HEK293 (cell line): ENCODE measurements around the gene MCM10.

ENCODE experiments used
- CTCF ChIA-PET: fragments of 350-600 bp; formaldehyde crosslinking; extraction: SDS; loops from one replicate; lab custom pipeline; 2021; ENCODE audit warnings: antibody characterized with exemption; lab: Yijun Ruan, JAX
- POLR2A ChIA-PET: fragments of 300-600 bp; formaldehyde crosslinking; extraction: SDS; loops from one replicate; lab custom pipeline; 2020; ENCODE audit warnings: antibody characterized with exemption, inconsistent platforms; lab: Yijun Ruan, JAX
- H3K27ac ChIP-seq: fragments of 200-500 bp; sonication (Bioruptor generic); 2 replicates; pipeline ENCODE4 v1.5.1; 2014; ENCODE audit warnings: low read depth, low read length, control low read depth, inconsistent platforms; ENCODE audit errors: extremely low read depth
- H3K36me3 ChIP-seq, 2 experiments: fragments of 200-500 bp in 1 of 2; sonication (Bioruptor generic) in 1 of 2; 1 replicate in 1 of 2; 2 replicates in 1 of 2; pipeline ENCODE4 v1.5.1; 2014 to 2017; ENCODE audit warnings: inconsistent platforms in 2 of 2, low read length in 2 of 2; ENCODE audit not compliant: control insufficient read depth in 2 of 2, insufficient read depth in 1 of 2
- H3K4me1 ChIP-seq: fragments of 200-500 bp; sonication (Bioruptor generic); 2 replicates; pipeline ENCODE4 v1.5.1; 2014; ENCODE audit warnings: mild to moderate bottlenecking, low read length, inconsistent platforms; ENCODE audit not compliant: control insufficient read depth, insufficient read depth
- H3K4me3 ChIP-seq: 2 replicates; pipeline ENCODE4 v1.5.1; 2011; ENCODE audit warnings: low read depth, mild to moderate bottlenecking, control low read depth, low read length, moderate library complexity
- H3K9me3 ChIP-seq: fragments of 200-500 bp; sonication (Bioruptor generic); 2 replicates; pipeline ENCODE4 v1.5.1; 2014; ENCODE audit warnings: low read depth, low read length, inconsistent platforms; ENCODE audit not compliant: control insufficient read depth, insufficient read depth
- FEZF1 ChIP-seq: fragments of 450-650 bp; formaldehyde crosslinking; IDR thresholded peaks from 2 replicates; pipeline ENCODE4 v1.5.1; 2016; ENCODE audit warnings: missing biosample characterization, missing genetic modification characterization
- OSR2 ChIP-seq: fragments of 450-650 bp; formaldehyde crosslinking; IDR thresholded peaks from 2 replicates; pipeline ENCODE4 v1.5.1; 2016; ENCODE audit warnings: missing biosample characterization, missing genetic modification characterization
- SETDB1 ChIP-seq: IDR thresholded peaks from one replicate; pipeline ENCODE4 v1.6.1; 2017; ENCODE audit warnings: mild to moderate bottlenecking, low read length, moderate library complexity, mixed read lengths; ENCODE audit not compliant: insufficient read length
- ZNF146 ChIP-seq: fragments of 450-650 bp; formaldehyde crosslinking; IDR thresholded peaks from 2 replicates; pipeline ENCODE4 v1.5.1; 2016; ENCODE audit warnings: missing biosample characterization, missing genetic modification characterization
- ZNF2 ChIP-seq: fragments of 450-650 bp; formaldehyde crosslinking; IDR thresholded peaks from 2 replicates; pipeline ENCODE4 v1.5.1; 2016; ENCODE audit warnings: missing biosample characterization, missing genetic modification characterization
- ZNF248 ChIP-seq: fragments of 450-650 bp; formaldehyde crosslinking; IDR thresholded peaks from 2 replicates; pipeline ENCODE4 v1.5.1; 2017; ENCODE audit warnings: missing biosample characterization, missing genetic modification characterization
- ZNF48 ChIP-seq: fragments of 450-650 bp; formaldehyde crosslinking; IDR thresholded peaks from 2 replicates; pipeline ENCODE4 v1.5.1; 2016; ENCODE audit warnings: missing biosample characterization, missing genetic modification characterization
- ZNF549 ChIP-seq: fragments of 450-650 bp; IDR thresholded peaks from 2 replicates; pipeline ENCODE4 v1.5.1; 2018; ENCODE audit warnings: missing biosample characterization, missing genetic modification characterization, mild to moderate bottlenecking, inconsistent platforms, moderate library complexity
- ZNF600 ChIP-seq: fragments of 450-650 bp; formaldehyde crosslinking; IDR thresholded peaks from 2 replicates; pipeline ENCODE4 v1.5.1; 2016; ENCODE audit warnings: missing biosample characterization, missing genetic modification characterization
- ZNF654 ChIP-seq: fragments of 450-650 bp; formaldehyde crosslinking; IDR thresholded peaks from 2 replicates; pipeline ENCODE4 v1.5.1; 2016; ENCODE audit warnings: low read depth, missing biosample characterization, missing genetic modification characterization
- ZNF658 ChIP-seq: fragments of 450-650 bp; formaldehyde crosslinking; IDR thresholded peaks from 2 replicates; pipeline ENCODE4; 2016; ENCODE audit warnings: missing biosample characterization, missing genetic modification characterization
- TF ChIP-seq, protein P1 (sequence below): fragments of 450-650 bp; formaldehyde crosslinking; IDR thresholded peaks from 2 replicates; pipeline ENCODE4 v1.5.1; 2016; ENCODE audit warnings: missing biosample characterization, missing genetic modification characterization
- TF ChIP-seq, protein P2 (sequence below): fragments of 450-650 bp; formaldehyde crosslinking; IDR thresholded peaks from 2 replicates; pipeline ENCODE4 v1.5.1; 2016; ENCODE audit warnings: missing biosample characterization, missing genetic modification characterization
- TF ChIP-seq, protein P3 (sequence below): fragments of 450-650 bp; formaldehyde crosslinking; IDR thresholded peaks from 2 replicates; pipeline ENCODE4 v1.5.1; 2017; ENCODE audit warnings: missing biosample characterization, missing genetic modification characterization
- TF ChIP-seq, protein P4 (sequence below): fragments of 450-650 bp; formaldehyde crosslinking; IDR thresholded peaks from 2 replicates; pipeline ENCODE4 v1.5.1; 2017; ENCODE audit warnings: missing biosample characterization, missing genetic modification characterization
- TF ChIP-seq, protein P5 (sequence below): fragments of 450-650 bp; formaldehyde crosslinking; IDR thresholded peaks from 2 replicates; pipeline ENCODE4; 2016; ENCODE audit warnings: missing biosample characterization, missing genetic modification characterization
- TF ChIP-seq, protein P6 (sequence below): fragments of 450-650 bp; formaldehyde crosslinking; IDR thresholded peaks from 2 replicates; pipeline ENCODE4 v1.5.1; 2016; ENCODE audit warnings: missing biosample characterization, missing genetic modification characterization

MCM10 gene

DNA sequence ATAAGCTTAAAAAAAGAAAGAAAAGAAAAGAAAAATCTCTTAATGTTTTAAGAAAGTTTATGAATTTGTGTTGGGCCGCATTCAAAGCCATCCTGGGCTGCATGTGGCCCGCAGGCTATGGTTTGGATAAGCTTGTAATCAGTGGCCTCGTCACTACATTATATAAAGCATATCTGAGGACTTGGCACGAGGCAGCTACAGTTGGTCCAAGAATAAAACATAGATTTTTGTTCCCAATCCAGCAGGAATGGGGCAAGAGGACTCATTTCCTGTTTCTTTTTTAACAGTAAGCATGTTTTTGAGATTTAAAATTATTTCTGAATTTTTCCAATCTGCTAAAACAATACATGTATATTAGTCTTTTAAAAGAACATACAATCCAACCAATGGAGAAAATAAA, 28.6 kb downstream of the MCM10 start:
- POLR2A ChIA-PET: no interaction called here
- H3K4me1 ChIP-seq: no peaks in the 10 kb centered on the region
- H3K4me3 ChIP-seq: no peak overlapping the region
- no peaks in the 10 kb centered on the region for H3K9me3 ChIP-seq
- TF ChIP-seq, protein P1, sequence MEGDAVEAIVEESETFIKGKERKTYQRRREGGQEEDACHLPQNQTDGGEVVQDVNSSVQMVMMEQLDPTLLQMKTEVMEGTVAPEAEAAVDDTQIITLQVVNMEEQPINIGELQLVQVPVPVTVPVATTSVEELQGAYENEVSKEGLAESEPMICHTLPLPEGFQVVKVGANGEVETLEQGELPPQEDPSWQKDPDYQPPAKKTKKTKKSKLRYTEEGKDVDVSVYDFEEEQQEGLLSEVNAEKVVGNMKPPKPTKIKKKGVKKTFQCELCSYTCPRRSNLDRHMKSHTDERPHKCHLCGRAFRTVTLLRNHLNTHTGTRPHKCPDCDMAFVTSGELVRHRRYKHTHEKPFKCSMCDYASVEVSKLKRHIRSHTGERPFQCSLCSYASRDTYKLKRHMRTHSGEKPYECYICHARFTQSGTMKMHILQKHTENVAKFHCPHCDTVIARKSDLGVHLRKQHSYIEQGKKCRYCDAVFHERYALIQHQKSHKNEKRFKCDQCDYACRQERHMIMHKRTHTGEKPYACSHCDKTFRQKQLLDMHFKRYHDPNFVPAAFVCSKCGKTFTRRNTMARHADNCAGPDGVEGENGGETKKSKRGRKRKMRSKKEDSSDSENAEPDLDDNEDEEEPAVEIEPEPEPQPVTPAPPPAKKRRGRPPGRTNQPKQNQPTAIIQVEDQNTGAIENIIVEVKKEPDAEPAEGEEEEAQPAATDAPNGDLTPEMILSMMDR (tag by site-specific recombination): no peak
- no peak for TF ChIP-seq ZNF48 (tag by site-specific recombination)
- no peak for TF ChIP-seq ZNF248 (tag by site-specific recombination)
- TF ChIP-seq ZNF146 (tag by site-specific recombination): no peak
- no peak for TF ChIP-seq ZNF2
- TF ChIP-seq FEZF1: no peak
- TF ChIP-seq, protein P2, sequence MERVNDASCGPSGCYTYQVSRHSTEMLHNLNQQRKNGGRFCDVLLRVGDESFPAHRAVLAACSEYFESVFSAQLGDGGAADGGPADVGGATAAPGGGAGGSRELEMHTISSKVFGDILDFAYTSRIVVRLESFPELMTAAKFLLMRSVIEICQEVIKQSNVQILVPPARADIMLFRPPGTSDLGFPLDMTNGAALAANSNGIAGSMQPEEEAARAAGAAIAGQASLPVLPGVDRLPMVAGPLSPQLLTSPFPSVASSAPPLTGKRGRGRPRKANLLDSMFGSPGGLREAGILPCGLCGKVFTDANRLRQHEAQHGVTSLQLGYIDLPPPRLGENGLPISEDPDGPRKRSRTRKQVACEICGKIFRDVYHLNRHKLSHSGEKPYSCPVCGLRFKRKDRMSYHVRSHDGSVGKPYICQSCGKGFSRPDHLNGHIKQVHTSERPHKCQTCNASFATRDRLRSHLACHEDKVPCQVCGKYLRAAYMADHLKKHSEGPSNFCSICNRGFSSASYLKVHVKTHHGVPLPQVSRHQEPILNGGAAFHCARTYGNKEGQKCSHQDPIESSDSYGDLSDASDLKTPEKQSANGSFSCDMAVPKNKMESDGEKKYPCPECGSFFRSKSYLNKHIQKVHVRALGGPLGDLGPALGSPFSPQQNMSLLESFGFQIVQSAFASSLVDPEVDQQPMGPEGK (tag by site-specific recombination): no peak
- no peak for TF ChIP-seq ZNF658 (tag by site-specific recombination)
- TF ChIP-seq, protein P3, sequence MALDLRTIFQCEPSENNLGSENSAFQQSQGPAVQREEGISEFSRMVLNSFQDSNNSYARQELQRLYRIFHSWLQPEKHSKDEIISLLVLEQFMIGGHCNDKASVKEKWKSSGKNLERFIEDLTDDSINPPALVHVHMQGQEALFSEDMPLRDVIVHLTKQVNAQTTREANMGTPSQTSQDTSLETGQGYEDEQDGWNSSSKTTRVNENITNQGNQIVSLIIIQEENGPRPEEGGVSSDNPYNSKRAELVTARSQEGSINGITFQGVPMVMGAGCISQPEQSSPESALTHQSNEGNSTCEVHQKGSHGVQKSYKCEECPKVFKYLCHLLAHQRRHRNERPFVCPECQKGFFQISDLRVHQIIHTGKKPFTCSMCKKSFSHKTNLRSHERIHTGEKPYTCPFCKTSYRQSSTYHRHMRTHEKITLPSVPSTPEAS (tag by site-specific recombination): no peak
- no peak for TF ChIP-seq SETDB1
- TF ChIP-seq, protein P4, sequence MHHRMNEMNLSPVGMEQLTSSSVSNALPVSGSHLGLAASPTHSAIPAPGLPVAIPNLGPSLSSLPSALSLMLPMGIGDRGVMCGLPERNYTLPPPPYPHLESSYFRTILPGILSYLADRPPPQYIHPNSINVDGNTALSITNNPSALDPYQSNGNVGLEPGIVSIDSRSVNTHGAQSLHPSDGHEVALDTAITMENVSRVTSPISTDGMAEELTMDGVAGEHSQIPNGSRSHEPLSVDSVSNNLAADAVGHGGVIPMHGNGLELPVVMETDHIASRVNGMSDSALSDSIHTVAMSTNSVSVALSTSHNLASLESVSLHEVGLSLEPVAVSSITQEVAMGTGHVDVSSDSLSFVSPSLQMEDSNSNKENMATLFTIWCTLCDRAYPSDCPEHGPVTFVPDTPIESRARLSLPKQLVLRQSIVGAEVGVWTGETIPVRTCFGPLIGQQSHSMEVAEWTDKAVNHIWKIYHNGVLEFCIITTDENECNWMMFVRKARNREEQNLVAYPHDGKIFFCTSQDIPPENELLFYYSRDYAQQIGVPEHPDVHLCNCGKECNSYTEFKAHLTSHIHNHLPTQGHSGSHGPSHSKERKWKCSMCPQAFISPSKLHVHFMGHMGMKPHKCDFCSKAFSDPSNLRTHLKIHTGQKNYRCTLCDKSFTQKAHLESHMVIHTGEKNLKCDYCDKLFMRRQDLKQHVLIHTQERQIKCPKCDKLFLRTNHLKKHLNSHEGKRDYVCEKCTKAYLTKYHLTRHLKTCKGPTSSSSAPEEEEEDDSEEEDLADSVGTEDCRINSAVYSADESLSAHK (tag by site-specific recombination): no peak
- TF ChIP-seq, protein P5, sequence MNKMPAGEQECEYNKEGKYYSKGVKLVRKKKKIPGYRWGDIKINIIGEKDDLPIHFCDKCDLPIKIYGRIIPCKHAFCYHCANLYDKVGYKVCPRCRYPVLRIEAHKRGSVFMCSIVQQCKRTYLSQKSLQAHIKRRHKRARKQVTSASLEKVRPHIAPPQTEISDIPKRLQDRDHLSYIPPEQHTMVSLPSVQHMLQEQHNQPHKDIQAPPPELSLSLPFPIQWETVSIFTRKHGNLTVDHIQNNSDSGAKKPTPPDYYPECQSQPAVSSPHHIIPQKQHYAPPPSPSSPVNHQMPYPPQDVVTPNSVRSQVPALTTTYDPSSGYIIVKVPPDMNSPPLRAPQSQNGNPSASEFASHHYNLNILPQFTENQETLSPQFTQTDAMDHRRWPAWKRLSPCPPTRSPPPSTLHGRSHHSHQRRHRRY (tag by site-specific recombination): no peak
- TF ChIP-seq ZNF600 (tag by site-specific recombination): no peak
- no peak for TF ChIP-seq OSR2 (tag by site-specific recombination)
- TF ChIP-seq ZNF654 (tag by site-specific recombination): no peak
- TF ChIP-seq ZNF549 (tag by site-specific recombination): no peak
- TF ChIP-seq, protein P6, sequence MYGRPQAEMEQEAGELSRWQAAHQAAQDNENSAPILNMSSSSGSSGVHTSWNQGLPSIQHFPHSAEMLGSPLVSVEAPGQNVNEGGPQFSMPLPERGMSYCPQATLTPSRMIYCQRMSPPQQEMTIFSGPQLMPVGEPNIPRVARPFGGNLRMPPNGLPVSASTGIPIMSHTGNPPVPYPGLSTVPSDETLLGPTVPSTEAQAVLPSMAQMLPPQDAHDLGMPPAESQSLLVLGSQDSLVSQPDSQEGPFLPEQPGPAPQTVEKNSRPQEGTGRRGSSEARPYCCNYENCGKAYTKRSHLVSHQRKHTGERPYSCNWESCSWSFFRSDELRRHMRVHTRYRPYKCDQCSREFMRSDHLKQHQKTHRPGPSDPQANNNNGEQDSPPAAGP (tag by site-specific recombination): no peak
- H3K27ac ChIP-seq: no peak overlapping the region
- peaks cover 61 to 98% of the 10 kb centered on the region in 2 experiments for H3K36me3 ChIP-seq
- CTCF ChIA-PET: no interaction called here
